Measurements from ENCODE around the gene ST3GAL2.

Gene ST3GAL2

DNA sequence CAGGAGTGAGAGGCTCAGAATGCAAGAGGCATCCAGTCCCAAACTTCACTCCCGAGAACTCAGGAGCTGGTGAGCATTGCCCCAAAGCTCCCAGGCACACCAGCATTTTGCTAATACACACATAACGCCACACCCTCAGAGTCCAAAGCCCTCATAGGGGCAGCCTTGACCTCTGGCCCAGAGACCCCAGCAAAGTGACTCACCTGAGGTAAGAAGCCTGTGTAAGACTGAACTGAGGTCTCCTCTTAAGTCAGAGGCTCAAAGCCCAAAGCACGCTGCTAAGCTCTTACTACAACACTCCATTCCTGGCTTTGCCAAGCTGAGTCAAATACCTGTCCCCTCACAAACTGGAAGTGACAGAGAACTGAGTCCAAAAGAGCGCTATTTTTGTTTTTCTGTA lies 16.4 kb downstream of the ST3GAL2 start:
- TF ChIP-seq, protein P1, sequence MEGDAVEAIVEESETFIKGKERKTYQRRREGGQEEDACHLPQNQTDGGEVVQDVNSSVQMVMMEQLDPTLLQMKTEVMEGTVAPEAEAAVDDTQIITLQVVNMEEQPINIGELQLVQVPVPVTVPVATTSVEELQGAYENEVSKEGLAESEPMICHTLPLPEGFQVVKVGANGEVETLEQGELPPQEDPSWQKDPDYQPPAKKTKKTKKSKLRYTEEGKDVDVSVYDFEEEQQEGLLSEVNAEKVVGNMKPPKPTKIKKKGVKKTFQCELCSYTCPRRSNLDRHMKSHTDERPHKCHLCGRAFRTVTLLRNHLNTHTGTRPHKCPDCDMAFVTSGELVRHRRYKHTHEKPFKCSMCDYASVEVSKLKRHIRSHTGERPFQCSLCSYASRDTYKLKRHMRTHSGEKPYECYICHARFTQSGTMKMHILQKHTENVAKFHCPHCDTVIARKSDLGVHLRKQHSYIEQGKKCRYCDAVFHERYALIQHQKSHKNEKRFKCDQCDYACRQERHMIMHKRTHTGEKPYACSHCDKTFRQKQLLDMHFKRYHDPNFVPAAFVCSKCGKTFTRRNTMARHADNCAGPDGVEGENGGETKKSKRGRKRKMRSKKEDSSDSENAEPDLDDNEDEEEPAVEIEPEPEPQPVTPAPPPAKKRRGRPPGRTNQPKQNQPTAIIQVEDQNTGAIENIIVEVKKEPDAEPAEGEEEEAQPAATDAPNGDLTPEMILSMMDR (conservative IDR thresholded peaks at IDR 0.05) = no peak
- no peak overlapping the region for H3K27ac ChIP-seq

DNA sequence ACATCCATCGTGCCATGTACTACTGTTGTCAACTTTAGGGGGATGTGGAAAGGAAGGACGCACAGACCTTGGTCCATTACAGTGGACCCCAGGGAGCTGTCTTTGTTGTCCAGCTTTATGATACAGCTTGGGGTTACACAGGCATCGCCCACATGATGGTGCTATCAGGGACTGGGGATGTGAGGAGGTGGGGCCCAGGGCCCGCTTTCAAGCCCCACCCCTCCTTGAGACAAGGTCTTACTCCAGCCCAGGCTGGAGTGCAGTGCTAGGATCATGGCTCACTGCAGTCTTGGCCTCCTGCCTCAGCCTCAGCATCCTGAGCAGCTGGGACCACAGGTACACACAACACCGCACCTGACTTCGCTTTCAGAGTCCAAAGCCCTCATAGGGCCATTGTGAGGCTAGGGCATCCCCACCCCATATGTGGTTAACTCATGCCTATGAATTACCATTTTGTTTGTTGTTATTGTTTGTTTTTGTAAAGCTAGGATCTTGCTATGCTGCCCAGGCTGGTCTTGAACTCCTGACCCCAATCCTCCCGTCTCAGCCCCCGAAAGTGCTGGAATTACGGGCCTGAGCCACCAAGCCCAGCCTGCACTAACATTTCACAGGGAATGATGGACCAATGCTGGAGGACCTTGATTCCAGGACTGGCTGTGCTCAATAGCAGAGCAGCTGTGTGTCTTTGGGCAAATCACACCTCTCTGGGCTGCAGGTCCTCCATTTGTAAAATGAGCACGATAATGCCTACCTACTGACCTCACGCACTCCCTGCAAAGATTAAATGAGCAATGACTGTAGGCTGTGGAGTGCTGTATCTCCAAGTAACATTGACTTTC lies 17.2 kb downstream of the ST3GAL2 start:
- TF ChIP-seq, protein P1 (conservative IDR thresholded peaks at IDR 0.05) = no peak
- H3K27ac ChIP-seq = no peak overlapping the region

DNA sequence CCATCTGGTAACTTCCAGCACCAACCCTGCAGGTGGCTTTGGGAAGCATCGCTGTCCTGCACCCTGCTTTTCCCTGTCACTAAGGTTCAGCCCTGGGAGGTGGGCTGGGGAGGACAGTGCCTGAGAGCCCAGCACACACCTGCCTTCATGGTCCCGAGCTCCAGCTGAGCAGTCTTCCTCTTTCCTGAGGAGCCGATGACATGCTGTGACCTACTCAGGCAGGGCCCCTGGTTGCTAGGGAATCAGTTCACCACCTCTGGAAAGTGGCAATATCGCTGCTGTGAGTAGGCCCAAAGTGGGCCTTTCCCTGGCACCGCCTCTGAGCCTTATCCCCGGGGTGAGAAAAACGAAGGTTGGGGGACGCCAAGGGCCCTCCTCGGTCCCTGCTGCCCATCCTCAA lies 17.9 kb downstream of the ST3GAL2 start:
- TF ChIP-seq, protein P1 (conservative IDR thresholded peaks at IDR 0.05) = no peak

DNA sequence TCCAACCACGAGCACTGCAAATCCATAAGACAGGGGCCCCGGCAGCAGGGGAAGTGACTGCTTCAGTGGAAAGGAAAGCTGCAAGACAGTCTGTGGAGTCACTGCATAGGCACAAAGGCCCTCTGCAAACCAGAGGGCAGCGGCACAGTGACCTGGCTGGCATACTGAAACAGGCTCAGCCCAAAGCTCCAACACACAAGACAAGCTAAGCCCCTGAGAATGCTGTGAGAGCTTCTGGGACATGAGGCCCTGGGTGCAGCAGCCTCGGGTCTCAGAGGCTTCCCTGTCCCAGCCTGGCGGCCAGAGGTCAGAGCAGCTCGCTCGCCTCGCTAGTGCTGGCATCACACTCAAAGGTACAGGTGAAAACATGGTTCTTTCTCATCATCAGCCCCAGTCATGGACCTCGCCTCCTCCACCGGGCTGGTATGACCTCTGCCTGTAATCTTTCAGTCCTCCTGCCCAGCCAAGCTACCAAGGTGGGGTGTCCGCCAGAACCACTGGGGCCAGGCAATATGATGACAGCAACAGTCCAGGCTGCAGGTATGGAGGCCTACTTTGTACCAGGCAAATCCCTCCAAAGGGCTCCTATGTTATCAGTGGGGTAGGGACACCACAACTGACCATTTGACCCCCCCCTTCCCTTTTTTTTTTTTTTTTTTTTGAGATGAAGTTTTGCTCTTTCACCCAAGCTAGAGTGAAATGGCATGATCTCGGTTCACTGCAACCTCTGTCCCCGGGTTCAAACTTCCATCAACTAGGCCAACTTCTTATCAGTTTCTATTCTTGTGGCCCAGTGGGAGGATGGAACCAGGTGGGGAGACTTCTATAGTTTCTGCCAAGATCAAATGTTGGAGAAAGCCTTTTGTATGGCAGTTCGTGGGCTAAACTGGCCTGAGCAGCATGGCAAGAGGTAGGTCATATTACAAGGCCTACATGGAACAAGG lies 19.2 kb downstream of the ST3GAL2 start:
- H3K27ac ChIP-seq = no peak overlapping the region
- TF ChIP-seq, protein P1 (conservative IDR thresholded peaks at IDR 0.05) = no peak

More for the DNA sequence above, 17.9 kb downstream of the ST3GAL2 start:
- no peak overlapping the region for H3K27ac ChIP-seq

DNA sequence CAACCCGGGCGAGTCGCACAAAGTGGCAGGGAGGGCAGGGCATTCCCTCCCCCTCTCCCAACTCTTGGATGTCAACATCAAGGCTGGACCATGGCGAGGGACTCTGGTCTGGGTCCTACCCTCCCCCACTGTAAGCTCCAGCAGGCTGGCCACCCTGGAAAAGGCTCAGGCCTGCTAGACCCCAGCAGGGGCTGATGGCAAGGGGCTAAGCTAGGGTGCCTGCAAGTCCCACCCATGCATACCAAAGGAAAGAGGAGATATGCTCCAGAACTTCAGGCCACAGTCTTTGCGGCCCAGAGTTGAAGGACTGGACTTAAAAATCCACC lies 19.9 kb downstream of the ST3GAL2 start:
- no peak overlapping the region for H3K27ac ChIP-seq

DNA sequence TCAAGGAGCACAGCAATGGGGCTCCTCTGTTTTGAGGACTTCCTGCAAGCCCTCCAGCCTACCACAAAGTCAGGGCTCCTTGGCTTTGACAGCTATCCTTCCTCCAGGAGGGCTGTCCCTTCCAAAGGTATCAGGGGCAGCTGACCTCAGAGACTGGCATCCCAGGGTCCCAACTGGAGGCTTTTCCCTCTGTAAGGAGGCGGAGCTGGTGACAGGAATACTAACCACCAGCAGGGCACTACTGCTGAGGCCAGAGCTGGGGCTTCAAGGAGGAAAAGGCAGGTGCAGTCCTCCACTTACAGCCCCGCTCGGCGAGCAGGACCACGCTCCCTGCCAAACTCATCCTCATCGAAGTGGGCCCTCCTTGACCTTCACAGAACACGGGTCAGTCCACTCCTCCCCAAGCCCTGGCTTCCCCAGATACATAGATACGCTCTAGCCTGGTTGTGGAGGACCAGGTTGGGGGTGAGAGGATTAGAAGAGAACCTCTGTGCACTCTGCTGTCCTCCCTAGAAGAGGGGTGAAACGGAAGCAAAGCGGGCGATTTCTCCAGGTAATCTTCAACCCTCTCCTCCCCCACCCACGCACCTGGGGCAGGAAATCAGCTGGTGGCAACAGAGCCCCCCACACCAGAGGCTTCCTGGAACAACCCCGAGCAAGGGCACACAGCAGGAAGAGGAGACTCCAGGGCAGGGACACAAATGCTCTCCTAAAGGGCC lies 20.5 kb downstream of the ST3GAL2 start:
- TF ChIP-seq, protein P1 (conservative IDR thresholded peaks at IDR 0.05) = no peak
- no peak overlapping the region for H3K27ac ChIP-seq

More for the DNA sequence above, 19.9 kb downstream of the ST3GAL2 start:
- TF ChIP-seq, protein P1 (conservative IDR thresholded peaks at IDR 0.05) = no peak

DNA sequence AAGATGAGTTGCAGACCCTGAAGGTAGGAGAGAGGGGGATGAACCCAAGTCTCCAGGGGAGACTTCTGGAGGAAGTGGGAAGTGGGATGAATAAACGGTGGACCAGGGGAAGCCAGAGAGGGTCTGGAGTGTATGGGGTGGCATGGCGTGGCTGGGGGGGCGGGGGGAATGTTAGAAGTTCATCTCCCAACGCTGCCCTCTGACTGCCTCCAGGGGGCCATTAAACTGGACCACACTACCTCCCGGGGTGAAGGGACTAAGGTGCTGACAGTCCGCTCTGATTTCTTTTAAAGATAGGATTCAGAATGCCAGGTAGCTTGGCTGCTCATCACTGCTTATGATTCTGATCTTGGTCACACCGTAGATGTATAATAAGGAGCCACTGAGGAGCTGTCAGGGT lies 21.2 kb downstream of the ST3GAL2 start:
- TF ChIP-seq, protein P1 (conservative IDR thresholded peaks at IDR 0.05) = no peak
- no peak overlapping the region for H3K27ac ChIP-seq

All from VCaP (cell line).